Keratinocyte (primary cell): ENCODE data around the gene PRRC1. TPM values are rescaled to one million over a fixed set of nuclear protein-coding genes. Genes with fewer than 3 reads are reported as not detected.
"Not testable (repeated sequence)": the region's sequence is repeated elsewhere in the genome, so short reads cannot be mapped to it uniquely, and the experiment has no call there.

Source experiments
- DNase-seq: peaks from one replicate; pipeline ENCODE4 v3.0.0-alpha.2; 2011; ENCODE audit warnings: low read depth, missing footprints, low spot score
- FAIRE-seq: peaks from 2 replicates; lab custom pipeline; 2011; peaks lifted over from hg19 to GRCh38; lab: Jason Lieb, UNC
- H2AFZ ChIP-seq: 2 replicates; pipeline ENCODE4 v1.6.0; 2012; ENCODE audit warnings: low read length, control low read depth, inconsistent platforms; ENCODE audit not compliant: control insufficient read depth
- H3K27ac ChIP-seq: 2 replicates; pipeline ENCODE4 v1.5.1; 2011; ENCODE audit warnings: low read length; ENCODE audit not compliant: control insufficient read depth, insufficient read depth
- H3K27me3 ChIP-seq: 3 replicates; pipeline ENCODE4 v1.6.0; 2011; ENCODE audit warnings: low read length; ENCODE audit not compliant: control insufficient read depth, insufficient read depth; ENCODE audit errors: extremely low read depth
- H3K36me3 ChIP-seq, 2 experiments: 2 replicates in 1 of 2; 3 replicates in 1 of 2; pipeline ENCODE4 v1.5.1; 2011; ENCODE audit warnings: low read length in 2 of 2, mild to moderate bottlenecking in 1 of 2; ENCODE audit not compliant: control insufficient read depth in 2 of 2, insufficient read depth in 2 of 2; ENCODE audit errors: extremely low read depth in 1 of 2
- H3K4me1 ChIP-seq: 3 replicates; pipeline ENCODE4 v1.5.1; 2011; ENCODE audit warnings: low read length; ENCODE audit not compliant: control insufficient read depth, insufficient read depth; ENCODE audit errors: extremely low read depth
- H3K4me2 ChIP-seq: 3 replicates; pipeline ENCODE4 v1.6.0; 2011; ENCODE audit warnings: low read depth, low read length; ENCODE audit not compliant: control insufficient read depth, insufficient read depth; ENCODE audit errors: extremely low read depth
- H3K4me3 ChIP-seq, 3 experiments: fragments of 200-600 bp in 1 of 3; sonication (generic) in 1 of 3; 2 replicates in 2 of 3; 3 replicates in 1 of 3; pipeline ENCODE4 v1.5.1; 2011 to 2016; ENCODE audit warnings: low read length in 3 of 3, mild to moderate bottlenecking in 3 of 3, control low read depth in 2 of 3, inconsistent platforms in 1 of 3, low read depth in 1 of 3, mixed read lengths in 1 of 3, mixed run types in 1 of 3, moderate library complexity in 1 of 3; ENCODE audit not compliant: control insufficient read depth in 2 of 3, insufficient read depth in 2 of 3; ENCODE audit errors: extremely low read depth in 1 of 3
- H3K79me2 ChIP-seq: 2 replicates; pipeline ENCODE4 v1.6.0; 2012; ENCODE audit warnings: low read length; ENCODE audit not compliant: control insufficient read depth, insufficient read depth
- H3K9ac ChIP-seq: 3 replicates; pipeline ENCODE4 v1.6.0; 2011; ENCODE audit warnings: low read length; ENCODE audit not compliant: control insufficient read depth, insufficient read depth; ENCODE audit errors: extremely low read depth
- H3K9me1 ChIP-seq: 3 replicates; pipeline ENCODE4 v1.6.0; 2011; ENCODE audit warnings: low read length; ENCODE audit not compliant: control insufficient read depth, insufficient read depth; ENCODE audit errors: extremely low read depth
- H3K9me3 ChIP-seq: 2 replicates; pipeline ENCODE4 v1.5.1; 2012; ENCODE audit warnings: low read depth, low read length; ENCODE audit not compliant: control insufficient read depth
- H4K20me1 ChIP-seq: 3 replicates; pipeline ENCODE4 v1.6.0; 2011; ENCODE audit warnings: low read length; ENCODE audit not compliant: control insufficient read depth, insufficient read depth; ENCODE audit errors: extremely low read depth
- EZH2 ChIP-seq: IDR thresholded peaks from one replicate; pipeline ENCODE4 v1.6.1; 2012; ENCODE audit warnings: inconsistent platforms, mild to moderate bottlenecking, low read length, moderate library complexity
- dilution Hi-C: fragments of 300-500 bp; cut with MboI; formaldehyde crosslinking; loops from one replicate; pipeline ENCODE4 v1.7.0; 2020; ENCODE audit warnings: low sequenced_read_pairs; ENCODE audit not compliant: extremely low pct_ligation_motif_present
- polyA plus RNA-seq, 5 experiments: library from polyadenylated mRNA; depleted of rRNA in 3 of 5; stranded (reverse) in 3 of 5; stranded (forward) in 1 of 5; unstranded in 1 of 5; fragments of >200 nt; gene quantifications; 1 replicate in 1 of 5; 2 replicates in 3 of 5; 3 replicates in 1 of 5; pipeline versions ENCODE4 v1.2.1 to v1.2.3, GENCODE V29; 2011 to 2012; ENCODE audit warnings: missing spikeins in 2 of 5, low read depth in 1 of 5, low replicate concordance in 1 of 5
- TF ChIP-seq, protein P1 (sequence below), 3 experiments: IDR thresholded peaks in 1 of 3; conservative IDR thresholded peaks in 1 of 3; optimal IDR thresholded peaks in 1 of 3; 2 replicates in 2 of 3; 3 replicates in 1 of 3; pipeline versions ENCODE3 to v1.5.1; 2011; ENCODE audit warnings: low read length in 3 of 3, mild to moderate bottlenecking in 3 of 3, moderate library complexity in 2 of 3, control low read depth in 1 of 3, inconsistent platforms in 1 of 3; ENCODE audit not compliant: insufficient read depth in 2 of 3; ENCODE audit errors: extremely low read depth in 1 of 3

Gene PRRC1
- polyA plus RNA-seq, 1 donor (not counting 4 experiments of a cell fraction or from before 2014, with no cell fraction given) = 48.6 TPM

DNA sequence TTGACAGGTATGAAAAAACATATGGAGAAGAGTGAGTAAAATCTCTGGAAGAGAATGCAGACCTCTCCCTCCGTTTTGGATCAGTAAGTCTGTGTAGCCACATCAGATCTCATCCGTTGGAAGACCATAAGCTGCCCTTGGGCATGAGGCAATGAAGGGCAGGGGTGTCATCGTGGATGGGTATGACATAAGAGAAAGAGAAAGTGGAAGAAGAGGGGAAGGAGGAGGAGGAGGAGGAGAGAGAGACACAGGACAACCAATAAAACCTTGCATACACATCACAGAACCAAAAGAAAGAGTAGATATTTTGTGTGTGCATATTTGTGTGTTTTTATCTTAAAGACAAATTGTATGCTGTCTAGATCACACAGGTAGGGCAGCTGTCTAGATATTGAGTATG, 50.7 kb downstream of the PRRC1 start:
- no peak overlapping the region for H2AFZ ChIP-seq
- no peak for DNase-seq
- no peak overlapping the region for H3K9ac ChIP-seq
- H3K36me3 ChIP-seq = no peaks in the 10 kb centered on the region
- TF ChIP-seq, protein P1, sequence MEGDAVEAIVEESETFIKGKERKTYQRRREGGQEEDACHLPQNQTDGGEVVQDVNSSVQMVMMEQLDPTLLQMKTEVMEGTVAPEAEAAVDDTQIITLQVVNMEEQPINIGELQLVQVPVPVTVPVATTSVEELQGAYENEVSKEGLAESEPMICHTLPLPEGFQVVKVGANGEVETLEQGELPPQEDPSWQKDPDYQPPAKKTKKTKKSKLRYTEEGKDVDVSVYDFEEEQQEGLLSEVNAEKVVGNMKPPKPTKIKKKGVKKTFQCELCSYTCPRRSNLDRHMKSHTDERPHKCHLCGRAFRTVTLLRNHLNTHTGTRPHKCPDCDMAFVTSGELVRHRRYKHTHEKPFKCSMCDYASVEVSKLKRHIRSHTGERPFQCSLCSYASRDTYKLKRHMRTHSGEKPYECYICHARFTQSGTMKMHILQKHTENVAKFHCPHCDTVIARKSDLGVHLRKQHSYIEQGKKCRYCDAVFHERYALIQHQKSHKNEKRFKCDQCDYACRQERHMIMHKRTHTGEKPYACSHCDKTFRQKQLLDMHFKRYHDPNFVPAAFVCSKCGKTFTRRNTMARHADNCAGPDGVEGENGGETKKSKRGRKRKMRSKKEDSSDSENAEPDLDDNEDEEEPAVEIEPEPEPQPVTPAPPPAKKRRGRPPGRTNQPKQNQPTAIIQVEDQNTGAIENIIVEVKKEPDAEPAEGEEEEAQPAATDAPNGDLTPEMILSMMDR (optimal IDR thresholded peaks at IDR 0.05 in 1 of 3, IDR thresholded peaks at IDR 0.05 in 1 of 3, conservative IDR thresholded peaks at IDR 0.05 in 1 of 3; ENCODE audit: extremely low read depth in 1 of 3, insufficient read depth in 2 of 3, low read length in 3 of 3) = no peak
- dilution Hi-C loops = no loop called here
- H3K9me1 ChIP-seq = no peaks in the 10 kb centered on the region
- H3K27ac ChIP-seq = no peak overlapping the region
- H3K4me3 ChIP-seq = no peak overlapping the region
- H3K4me2 ChIP-seq = no peak overlapping the region
- FAIRE-seq = no peak
- peaks cover 5% of the 10 kb centered on the region for H3K27me3 ChIP-seq
- no peaks in the 10 kb centered on the region for H3K79me2 ChIP-seq
- no peaks in the 10 kb centered on the region for H4K20me1 ChIP-seq
- H3K9me3 ChIP-seq = no peaks in the 10 kb centered on the region
- no peaks in the 10 kb centered on the region for H3K4me1 ChIP-seq

DNA sequence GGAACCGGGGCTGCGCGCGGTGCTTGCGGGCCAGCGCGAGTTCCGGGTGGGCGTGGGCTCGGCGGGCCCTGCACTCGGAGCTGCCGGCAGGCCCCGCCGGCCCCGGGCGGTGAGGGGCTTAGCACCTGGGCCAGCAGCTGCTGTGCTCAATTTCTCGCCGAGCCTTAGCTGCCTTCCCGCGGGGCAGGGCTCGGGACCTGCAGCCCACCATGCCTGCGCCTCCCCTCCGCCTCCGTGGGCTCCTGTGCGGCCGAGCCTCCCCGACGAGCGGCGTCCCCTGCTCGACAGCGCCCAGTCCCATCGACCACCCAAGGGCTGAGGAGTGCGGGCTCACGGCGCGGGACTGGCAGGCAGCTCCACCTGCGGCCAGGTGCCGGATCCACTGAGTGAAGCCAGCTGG, 52.0 kb downstream of the PRRC1 start:
- DNase-seq, dilution Hi-C loops, H3K79me2 ChIP-seq: not testable (repeated sequence)

DNA sequence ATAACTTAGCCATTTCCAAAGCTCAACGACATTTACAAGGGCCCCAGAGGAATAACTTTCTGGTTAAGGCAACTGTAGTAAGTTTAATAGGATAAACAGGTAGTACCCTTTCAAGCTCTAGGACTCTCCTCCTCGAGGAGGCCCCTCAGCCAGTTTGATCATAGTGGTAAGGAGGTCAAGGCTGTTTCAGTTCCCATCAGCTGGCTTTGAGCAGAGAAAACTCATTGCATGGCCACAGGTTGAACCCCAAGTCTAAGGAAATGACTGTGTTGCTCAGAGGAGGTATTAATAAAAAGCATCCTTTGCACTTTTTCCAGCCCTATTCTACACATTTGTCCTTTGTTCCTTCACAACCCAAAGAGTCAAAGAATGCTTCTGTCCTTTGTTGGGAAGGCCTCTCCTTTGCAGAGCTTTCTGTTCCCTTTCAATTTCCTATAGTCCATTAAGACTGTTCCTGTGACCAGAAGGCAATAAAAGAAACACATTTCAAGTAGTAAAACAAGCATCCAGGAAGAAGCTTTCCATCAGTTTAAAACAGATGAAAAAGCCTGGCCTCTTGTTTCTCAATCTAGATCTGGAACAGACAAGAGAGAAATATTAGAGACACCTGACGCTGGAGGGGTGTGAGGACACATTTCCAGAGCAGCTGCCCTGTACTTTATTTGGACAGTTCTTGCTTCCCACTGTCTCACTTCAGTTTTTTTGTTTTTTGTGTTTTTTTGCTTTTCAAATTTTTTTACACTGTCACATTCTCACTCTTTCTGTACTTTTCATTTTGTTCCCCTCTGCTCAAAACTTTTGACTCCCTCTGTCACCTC, 54.1 kb downstream of the PRRC1 start:
- no peak overlapping the region for H3K4me3 ChIP-seq

More for the DNA sequence above, 52.0 kb downstream of the PRRC1 start:
- H3K27me3 ChIP-seq, H3K4me2 ChIP-seq, H3K9me1 ChIP-seq, H4K20me1 ChIP-seq, H3K36me3 ChIP-seq, H3K4me1 ChIP-seq, H3K27ac ChIP-seq, H3K4me3 ChIP-seq, H3K9me3 ChIP-seq, H2AFZ ChIP-seq, H3K9ac ChIP-seq, FAIRE-seq: not testable (repeated sequence)

More for the DNA sequence above, 54.1 kb downstream of the PRRC1 start:
- TF ChIP-seq EZH2 = no peak
- TF ChIP-seq, protein P1 (optimal IDR thresholded peaks at IDR 0.05 in 1 of 3, IDR thresholded peaks at IDR 0.05 in 1 of 3, conservative IDR thresholded peaks at IDR 0.05 in 1 of 3; ENCODE audit: extremely low read depth in 1 of 3, insufficient read depth in 2 of 3, low read length in 3 of 3) = no peak
- Histone ChIP-seq H3K9ac (no peak overlapping the region), H3K4me2 (no peak overlapping the region), H3K27ac (no peak overlapping the region), H3K9me3 (no peaks in the 10 kb centered on the region), H4K20me1 (no peaks in the 10 kb centered on the region), H3K4me1 (no peaks in the 10 kb centered on the region), H3K27me3 (peaks cover 5% of the 10 kb centered on the region), H3K79me2 (no peaks in the 10 kb centered on the region), H3K9me1 (no peaks in the 10 kb centered on the region), H2AFZ (no peak overlapping the region), H3K36me3 (no peaks in the 10 kb centered on the region)
- no peak for DNase-seq
- dilution Hi-C loops = no loop called here
- no peak for FAIRE-seq
